ENCODE measurements around the gene LATS2.
A peak's percentile ranks its signal among the peaks of the same experiment; 100 is the strongest.
"Not testable (repeated sequence)": the region's sequence is repeated elsewhere in the genome, so short reads cannot be mapped to it uniquely, and the experiment has no call there.

LATS2 gene

DNA sequence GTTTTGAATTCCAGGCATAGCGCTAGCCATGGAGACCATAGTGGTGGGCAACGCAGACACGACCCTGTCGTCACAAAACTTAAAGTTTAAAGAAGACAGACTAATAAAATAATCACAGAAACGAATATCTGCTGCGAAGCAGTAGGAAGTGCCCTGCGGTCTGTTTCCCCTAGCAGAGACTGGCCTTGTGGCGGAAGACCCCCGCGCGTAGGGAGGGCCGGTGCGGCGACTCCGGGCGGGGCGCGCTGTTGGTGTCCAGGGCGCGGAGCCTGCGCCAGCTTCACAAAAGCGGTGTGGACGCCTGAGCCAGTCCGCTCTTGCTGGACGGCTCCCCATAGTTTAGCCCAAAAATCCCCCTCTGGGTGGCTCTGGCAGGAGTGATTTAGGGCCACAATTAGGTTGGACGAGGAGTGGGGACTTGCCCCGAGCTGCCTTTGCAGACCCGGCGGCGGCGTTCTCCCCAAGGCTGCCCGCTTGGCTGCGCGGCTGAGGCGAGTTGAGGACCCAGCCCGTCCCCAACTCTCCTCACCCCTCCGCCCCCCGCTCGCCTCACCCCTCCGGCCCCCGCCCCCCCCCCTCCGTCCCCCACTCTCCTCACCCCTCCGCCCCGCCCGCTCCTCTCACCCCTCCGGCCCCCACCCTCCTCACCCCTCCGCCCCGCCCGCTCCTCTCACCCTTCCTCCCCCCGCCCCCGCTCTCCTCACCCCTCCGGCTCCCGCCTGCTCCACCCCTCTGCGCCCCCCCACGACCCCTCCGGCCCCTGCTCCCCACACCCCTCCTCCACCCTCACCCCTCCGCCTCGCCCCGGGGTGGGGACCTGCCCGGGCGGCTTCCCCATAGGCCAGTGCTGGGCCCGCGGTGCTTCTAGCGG, 14.2 kb upstream of the LATS2 start:
- DNase-seq (ENCODE audit: low spot score), result no peak

DNA sequence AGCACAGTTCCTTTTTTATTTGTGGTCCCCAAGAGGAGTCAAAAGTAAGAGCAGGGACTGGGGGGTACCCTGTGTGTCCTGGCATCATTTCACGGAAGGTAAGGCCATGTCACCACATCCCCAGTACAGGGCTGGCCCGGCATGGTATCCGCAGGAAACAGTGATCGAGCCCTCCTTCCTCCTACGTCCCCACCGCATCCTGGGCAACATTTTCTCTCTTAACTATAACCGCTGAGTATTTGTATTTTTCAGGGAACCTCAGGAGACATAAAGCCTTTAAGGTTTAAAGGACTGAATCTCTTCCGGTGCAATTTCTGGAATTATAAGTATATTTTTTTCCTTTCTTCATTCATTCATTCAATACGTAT, 13.6 kb upstream of the LATS2 start:
- no peak for DNase-seq (ENCODE audit: low spot score)

DNA sequence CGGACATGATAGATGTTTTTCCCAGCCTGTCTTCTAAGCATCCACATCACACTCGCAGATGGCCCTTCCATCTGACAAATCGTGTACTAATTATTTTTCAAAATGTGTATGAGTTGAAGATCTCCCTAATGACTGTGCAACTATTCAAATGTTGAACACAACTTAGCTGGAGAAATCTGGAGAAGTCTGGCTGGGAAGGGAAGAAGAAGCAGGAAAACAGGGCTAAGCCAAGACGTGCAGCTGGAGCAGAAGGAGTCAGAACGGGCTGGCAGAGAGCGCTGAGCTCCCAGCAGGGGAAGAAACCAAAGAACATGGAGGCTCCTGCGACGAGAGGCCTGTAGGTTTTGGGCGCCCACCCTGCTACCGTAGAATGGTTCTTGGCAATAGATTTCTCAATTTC, 13.2 kb upstream of the LATS2 start:
- no peak for DNase-seq (ENCODE audit: low spot score)

DNA sequence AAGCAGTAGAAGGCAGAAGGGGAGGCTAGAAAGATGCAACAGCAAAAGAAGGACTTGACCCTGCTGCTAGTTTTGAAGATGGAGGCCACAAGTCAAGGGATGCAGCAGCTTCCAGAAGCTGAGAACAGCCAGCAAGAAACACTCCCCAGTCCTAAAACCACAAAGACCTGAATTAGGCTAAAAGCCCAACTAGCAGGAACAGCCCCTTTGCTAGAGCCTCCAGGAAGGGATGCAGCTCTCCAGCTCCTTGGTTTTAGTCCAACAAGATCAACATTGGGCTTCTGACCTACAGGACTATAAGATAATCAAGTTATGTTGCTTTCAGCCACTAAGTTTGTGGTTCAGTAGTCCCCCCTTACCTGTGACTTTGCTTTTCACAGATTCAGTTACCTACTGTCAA, 10.5 kb upstream of the LATS2 start:
- no peak for DNase-seq (ENCODE audit: low spot score)

- DNase-seq (ENCODE audit: low spot score), result no peak
Measured at GRCh38 chr13:21071015-21071414, 9.6 kb upstream of the LATS2 start.

GRCh38 chr13:21069561-21070004, 8.2 kb upstream of the LATS2 start:
- no peak for DNase-seq (ENCODE audit: low spot score)

- DNase-seq (ENCODE audit: low spot score), result no peak
Measured at GRCh38 chr13:21067848-21068247, 6.5 kb upstream of the LATS2 start.

DNA sequence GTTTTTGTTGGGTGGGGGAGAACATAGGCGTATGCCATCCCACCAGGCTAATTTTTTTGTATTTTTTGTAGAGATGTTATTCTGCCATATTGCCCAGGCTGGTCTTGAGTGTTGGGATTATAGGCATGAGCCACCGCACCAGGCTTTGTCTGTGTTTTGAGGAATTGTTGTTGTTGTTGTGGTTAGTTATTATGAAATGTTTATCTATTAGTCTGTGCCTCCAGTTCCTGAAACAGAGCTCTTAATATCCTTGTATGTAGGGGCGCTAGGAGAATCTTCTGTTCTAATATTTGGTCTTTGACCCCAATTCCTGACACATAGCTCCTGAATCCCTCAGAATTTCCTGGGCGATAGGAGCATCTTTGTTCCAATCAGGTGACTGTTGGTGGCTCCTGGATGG, 5.6 kb upstream of the LATS2 start:
- no peak for DNase-seq (ENCODE audit: low spot score)

GRCh38 chr13:21065686-21066085, 4.3 kb upstream of the LATS2 start:
- DNase-seq (ENCODE audit: low spot score), result no peak

DNA sequence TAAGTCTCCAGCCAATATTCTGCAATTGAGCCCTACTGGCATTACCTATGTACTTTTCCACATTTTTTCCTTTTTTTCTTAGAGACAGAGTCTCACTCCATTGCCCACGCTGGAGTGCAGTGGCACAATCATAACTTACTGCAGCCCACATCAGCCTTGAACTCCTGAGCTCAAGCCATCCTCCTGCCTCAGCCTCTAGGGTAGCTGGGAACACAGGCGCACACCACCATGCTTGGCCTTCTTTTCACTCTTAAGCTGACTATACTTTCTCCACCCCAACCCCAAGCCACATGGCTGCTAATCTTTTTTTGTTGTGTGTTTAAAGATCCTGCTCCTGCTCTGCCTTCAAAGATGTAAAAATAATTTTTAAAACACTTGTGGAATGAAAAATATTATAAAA, 1.6 kb upstream of the LATS2 start:
- no peak for DNase-seq (ENCODE audit: low spot score)

- DNase-seq (ENCODE audit: low spot score), result peak; percentile 62
Measured at GRCh38 chr13:21060338-21061028, 903 bp downstream of the LATS2 start.

- no peak for DNase-seq (ENCODE audit: low spot score)
Measured at GRCh38 chr13:21059641-21060337, 1.6 kb downstream of the LATS2 start.

GRCh38 chr13:21058361-21058760, 3.0 kb downstream of the LATS2 start:
- no peak for DNase-seq (ENCODE audit: low spot score)

DNA sequence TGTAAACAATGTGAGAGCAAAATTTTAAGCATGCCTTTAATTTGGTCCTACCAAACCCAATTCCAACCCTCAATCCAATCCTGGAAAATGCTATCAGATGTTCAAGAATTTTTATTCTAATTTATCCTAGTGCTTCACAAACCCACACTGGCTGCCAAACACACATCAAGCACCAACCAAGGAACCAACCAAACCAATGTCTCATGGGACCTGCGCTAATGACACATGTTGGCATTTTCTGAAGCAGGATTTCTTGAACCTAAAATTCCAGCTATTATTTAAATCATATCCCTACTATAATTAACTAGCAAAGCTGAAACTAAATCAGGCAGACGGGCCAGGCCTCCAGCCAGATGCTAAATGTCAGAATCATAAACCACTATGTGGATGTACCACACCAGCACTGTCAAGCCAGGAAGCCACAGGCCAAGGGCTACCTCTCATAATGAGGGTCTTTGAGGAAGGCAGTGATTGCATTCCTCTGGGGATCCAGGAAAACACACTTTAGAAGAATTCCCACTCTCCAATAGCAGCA, 5.8 kb downstream of the LATS2 start:
- no peak for DNase-seq (ENCODE audit: low spot score)

DNA sequence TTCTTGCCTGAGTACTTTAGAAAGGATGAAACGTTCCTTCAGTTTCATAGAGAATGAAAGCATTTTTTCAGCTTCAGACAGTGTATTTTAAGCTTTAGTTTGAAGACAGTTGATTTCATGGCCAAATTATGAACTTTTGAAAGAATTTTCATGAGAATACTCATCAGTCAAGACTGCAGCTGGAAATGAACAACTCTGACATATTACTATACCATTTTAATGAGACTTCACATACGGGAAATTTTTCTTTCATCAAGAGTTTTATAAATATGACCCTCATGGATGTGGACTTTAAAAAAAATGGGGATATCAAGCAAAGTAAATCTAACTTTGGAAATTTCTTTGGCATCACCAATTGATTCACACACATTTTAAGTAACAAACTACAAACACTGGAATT, 6.4 kb downstream of the LATS2 start:
- DNase-seq (ENCODE audit: low spot score), result no peak

- DNase-seq (ENCODE audit: low spot score), result no peak
Measured at GRCh38 chr13:21054313-21054712, 7.1 kb downstream of the LATS2 start.

- no peak for DNase-seq (ENCODE audit: low spot score)
Measured at GRCh38 chr13:21053231-21053630, 8.2 kb downstream of the LATS2 start.

GRCh38 chr13:21051675-21052074, 9.7 kb downstream of the LATS2 start:
- DNase-seq (ENCODE audit: low spot score), result no peak

DNA sequence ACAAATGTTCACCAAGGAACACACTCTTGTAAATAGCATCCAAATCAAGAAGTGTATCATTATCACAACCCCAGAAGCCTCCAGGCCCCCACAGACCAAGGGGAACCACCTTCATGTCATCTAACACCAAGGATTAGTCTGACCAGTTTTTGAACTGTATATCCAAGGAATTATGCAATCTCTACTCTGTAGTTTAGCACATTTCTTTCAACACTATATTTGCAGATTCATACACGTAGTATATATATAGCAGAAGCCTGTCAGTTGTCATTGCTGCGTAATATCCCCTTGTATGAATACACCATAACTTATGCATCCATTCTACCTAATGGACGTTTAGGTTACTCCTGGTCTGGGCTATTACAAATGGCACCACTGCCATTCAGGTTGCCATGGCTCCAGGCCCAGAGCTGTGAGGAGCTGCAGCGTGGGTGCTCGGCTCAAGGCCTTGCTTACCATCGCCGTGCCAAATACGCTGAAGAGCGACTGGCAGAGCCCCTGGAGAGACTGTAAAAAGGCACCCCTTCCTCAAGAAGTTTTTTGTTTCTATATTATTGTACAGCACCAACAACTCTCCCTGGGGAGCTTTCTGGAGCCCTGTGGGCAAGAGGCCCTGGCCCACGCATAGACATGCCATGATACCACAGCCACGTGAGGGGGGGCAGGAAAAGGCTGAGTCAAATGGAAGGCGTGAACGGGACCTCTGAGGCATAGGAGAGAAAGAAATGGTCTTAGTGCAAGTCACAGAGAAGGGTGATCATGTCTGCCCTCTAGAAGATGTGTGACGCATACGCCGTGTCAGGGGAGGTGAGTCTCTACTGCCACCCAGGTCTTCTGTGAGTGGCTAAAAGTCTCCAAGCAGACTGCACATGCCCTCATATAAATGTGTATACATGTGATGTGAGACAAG, 10.8 kb downstream of the LATS2 start:
- no peak for DNase-seq (ENCODE audit: low spot score)

GRCh38 chr13:21049731-21050130, 11.7 kb downstream of the LATS2 start:
- not testable (repeated sequence) for DNase-seq (ENCODE audit: low spot score)

- DNase-seq (ENCODE audit: low spot score), result no peak
Measured at GRCh38 chr13:21048901-21049698, 12.3 kb downstream of the LATS2 start.
